ENCODE measurements around the gene AP3D1. TPM values are rescaled to one million over a fixed set of nuclear protein-coding genes. Genes with fewer than 3 reads are reported as not detected.

Gene AP3D1
- total and polyA plus RNA-seq, 9 of the 15 experiments (the other 6 are each of a cell fraction or from before 2014, with no cell fraction given), result 1.2 to 86.1 (median 35.9) TPM

DNA sequence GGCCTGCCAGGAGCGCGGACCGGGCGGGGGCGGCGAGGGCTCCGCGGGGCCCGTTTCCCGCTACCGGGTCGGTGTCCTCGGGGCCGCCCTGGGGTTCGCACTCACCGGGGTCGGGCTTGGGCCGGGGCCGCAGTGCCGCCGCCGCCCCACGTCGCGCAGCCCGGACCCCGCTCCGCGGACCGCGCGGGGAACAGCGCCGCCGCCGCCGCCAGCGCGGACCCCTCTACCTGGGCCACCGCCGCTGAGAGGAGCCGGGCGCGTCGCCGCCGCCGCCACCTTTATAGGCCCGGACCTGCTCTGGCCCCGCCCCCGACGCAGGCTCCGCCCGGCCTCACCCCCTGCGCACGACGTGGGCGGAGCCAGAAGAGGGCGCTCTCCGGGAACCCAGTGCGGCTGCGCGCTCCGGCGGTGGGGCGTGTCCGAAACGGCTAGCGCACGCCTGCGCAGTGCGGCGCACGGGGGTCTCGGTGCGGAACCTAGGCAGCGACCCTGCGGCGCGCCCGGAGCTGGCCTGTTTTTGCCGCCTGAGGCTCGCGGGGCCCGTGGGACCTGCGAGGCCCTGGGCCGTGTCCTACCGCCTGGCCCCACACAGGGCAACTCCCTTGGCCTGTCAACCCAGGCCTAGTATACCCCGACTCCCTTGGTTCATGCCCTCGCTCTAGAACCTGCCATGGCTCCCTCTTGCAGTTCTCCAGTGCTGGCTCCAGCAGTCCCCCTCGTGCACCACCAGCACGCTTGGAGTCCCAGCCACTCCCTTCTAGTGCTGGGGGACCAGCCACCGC, 100.2 kb downstream of the AP3D1 start, which contains the start of gene MKNK2:
Gene MKNK2, minus strand, starts transcription at position 254 of the 782 bp plus-strand sequence. CDS start 393 bp downstream, outside the sequence.
- peak within 1 kb of the TSS; percentile 96 for H2AFZ ChIP-seq (ENCODE audit: low read depth, low read length)
- peak within 1 kb of the TSS; percentile 85 for H3K4me2 ChIP-seq (ENCODE audit: insufficient read depth, low read length)
- peaks cover 31 to 78% of the 10 kb centered on the region in 2 experiments for H3K4me1 ChIP-seq (replicated peaks in 1 of 2; ENCODE audit: control insufficient read depth in 2 of 2, insufficient read depth in 2 of 2, low read length in 2 of 2)
- no peaks in the 10 kb centered on the region for H3K9me3 ChIP-seq (replicated peaks; ENCODE audit: control insufficient read depth, insufficient read depth, low read depth, low read length)
- TSS peak; percentile 85 for BruUV-seq (replicated peaks)
- DNase-seq (ENCODE audit: extremely low read depth in 1 of 4, low spot score in 3 of 4) (peak; percentile 87 to 97 (median 91)), ATAC-seq (peak; percentile 72), FAIRE-seq (peak; percentile 94)
- H3K9ac ChIP-seq (ENCODE audit: insufficient read depth in 1 of 2, low read depth in 2 of 2, low read length in 2 of 2), result peak within 1 kb of the TSS; percentile 87 to 99
- in situ Hi-C loops (cut with MboI), result no loop called here
- H3K27me3 ChIP-seq (ENCODE audit: control insufficient read depth in 2 of 2, insufficient read depth in 2 of 2, low read length in 2 of 2), result no peaks in the 10 kb centered on the region
- H3K4me3 ChIP-seq, result peak within 1 kb of the TSS; percentile 90
- CTCF ChIA-PET (ENCODE audit: low intra/inter-chr PET ratio), result interaction anchor here (0.6 kb wide), 1 partner anchor 9 kb away, joined by 4 read pairs; no protein-coding TSS in a partner anchor
- POLR2A ChIA-PET, result interaction anchor here (0.6 to 2.5 kb wide), 9 partner anchors 9 to 425 kb away, joined by 3 to 18 read pairs (median 4); partner anchors contain the start of gene GADD45B
- H3K79me2 ChIP-seq (ENCODE audit: control insufficient read depth, insufficient read depth, low read length), result peaks cover 51% of the 10 kb centered on the region
- intact Hi-C loops (cut with micrococcal nuclease), result no loop called here
- H3K27ac ChIP-seq (ENCODE audit: extremely low read depth, low read depth, low read length), result peak within 1 kb of the TSS; percentile 90
- H3K9me1 ChIP-seq (ENCODE audit: control insufficient read depth, insufficient read depth, low read length), result peaks cover 7% of the 10 kb centered on the region
- peaks cover 19% of the 10 kb centered on the region for H4K20me1 ChIP-seq (replicated peaks; ENCODE audit: control insufficient read depth, insufficient read depth, low read length)
- WGBS (ENCODE audit: insufficient coverage, low coverage, missing lambda C conversion rate), result 3% methylated on average over 72 of the region's 93 CpGs
- peaks cover 37% of the 10 kb centered on the region; the same call in 2 of the 3 replicates for H3K36me3 ChIP-seq (ENCODE audit: control insufficient read depth, insufficient read depth, low read length)
- TF ChIP-seq TARDBP (IDR thresholded peaks at IDR 0.05) (no peak), FOXA1 (IDR thresholded peaks at IDR 0.05; ENCODE audit: borderline replicate concordance) (no peak), SMAD1 (IDR thresholded peaks at IDR 0.05; ENCODE audit: low read depth, low read length, partially characterized antibody) (peak; percentile 92), FOSL1 (tag; conservative IDR thresholded peaks at IDR 0.05) (no peak; the same call in 1 of the 2 replicates), CBX3 (IDR thresholded peaks at IDR 0.05; ENCODE audit: borderline replicate concordance in 1 of 2, low read length in 2 of 2) (peak in 1 of 2 experiments; percentile 58; a peak in 1 of 3 replicates), RBM25 (IDR thresholded peaks at IDR 0.05; ENCODE audit: low read depth, low read length, severe bottlenecking) (peak; percentile 81), ZNF644 (tag; IDR thresholded peaks at IDR 0.05; ENCODE audit: low read depth) (0 out of 2 replicates have a peak, but pooled peaks have one; percentile 29), ETS2 (tag; IDR thresholded peaks at IDR 0.05; ENCODE audit: borderline replicate concordance, poor library complexity, severe bottlenecking) (no peak), MIER1 (IDR thresholded peaks at IDR 0.05; ENCODE audit: low read depth) (no peak), CHCHD3 (CRISPR knock-in tag; IDR thresholded peaks at IDR 0.05) (no peak), ZNF589 (CRISPR knock-in tag; IDR thresholded peaks at IDR 0.05; ENCODE audit: low read depth) (peak; percentile 56; the same call in 1 of the 2 replicates)
- TF ChIP-seq, protein P1, sequence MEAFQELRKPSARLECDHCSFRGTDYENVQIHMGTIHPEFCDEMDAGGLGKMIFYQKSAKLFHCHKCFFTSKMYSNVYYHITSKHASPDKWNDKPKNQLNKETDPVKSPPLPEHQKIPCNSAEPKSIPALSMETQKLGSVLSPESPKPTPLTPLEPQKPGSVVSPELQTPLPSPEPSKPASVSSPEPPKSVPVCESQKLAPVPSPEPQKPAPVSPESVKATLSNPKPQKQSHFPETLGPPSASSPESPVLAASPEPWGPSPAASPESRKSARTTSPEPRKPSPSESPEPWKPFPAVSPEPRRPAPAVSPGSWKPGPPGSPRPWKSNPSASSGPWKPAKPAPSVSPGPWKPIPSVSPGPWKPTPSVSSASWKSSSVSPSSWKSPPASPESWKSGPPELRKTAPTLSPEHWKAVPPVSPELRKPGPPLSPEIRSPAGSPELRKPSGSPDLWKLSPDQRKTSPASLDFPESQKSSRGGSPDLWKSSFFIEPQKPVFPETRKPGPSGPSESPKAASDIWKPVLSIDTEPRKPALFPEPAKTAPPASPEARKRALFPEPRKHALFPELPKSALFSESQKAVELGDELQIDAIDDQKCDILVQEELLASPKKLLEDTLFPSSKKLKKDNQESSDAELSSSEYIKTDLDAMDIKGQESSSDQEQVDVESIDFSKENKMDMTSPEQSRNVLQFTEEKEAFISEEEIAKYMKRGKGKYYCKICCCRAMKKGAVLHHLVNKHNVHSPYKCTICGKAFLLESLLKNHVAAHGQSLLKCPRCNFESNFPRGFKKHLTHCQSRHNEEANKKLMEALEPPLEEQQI (IDR thresholded peaks at IDR 0.05), result no peak
- TF ChIP-seq, protein P2, sequence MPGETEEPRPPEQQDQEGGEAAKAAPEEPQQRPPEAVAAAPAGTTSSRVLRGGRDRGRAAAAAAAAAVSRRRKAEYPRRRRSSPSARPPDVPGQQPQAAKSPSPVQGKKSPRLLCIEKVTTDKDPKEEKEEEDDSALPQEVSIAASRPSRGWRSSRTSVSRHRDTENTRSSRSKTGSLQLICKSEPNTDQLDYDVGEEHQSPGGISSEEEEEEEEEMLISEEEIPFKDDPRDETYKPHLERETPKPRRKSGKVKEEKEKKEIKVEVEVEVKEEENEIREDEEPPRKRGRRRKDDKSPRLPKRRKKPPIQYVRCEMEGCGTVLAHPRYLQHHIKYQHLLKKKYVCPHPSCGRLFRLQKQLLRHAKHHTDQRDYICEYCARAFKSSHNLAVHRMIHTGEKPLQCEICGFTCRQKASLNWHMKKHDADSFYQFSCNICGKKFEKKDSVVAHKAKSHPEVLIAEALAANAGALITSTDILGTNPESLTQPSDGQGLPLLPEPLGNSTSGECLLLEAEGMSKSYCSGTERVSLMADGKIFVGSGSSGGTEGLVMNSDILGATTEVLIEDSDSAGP (CRISPR knock-in tag; IDR thresholded peaks at IDR 0.05), result peak; percentile 60; the same call in 1 of the 2 replicates
- TF ChIP-seq, protein P3, sequence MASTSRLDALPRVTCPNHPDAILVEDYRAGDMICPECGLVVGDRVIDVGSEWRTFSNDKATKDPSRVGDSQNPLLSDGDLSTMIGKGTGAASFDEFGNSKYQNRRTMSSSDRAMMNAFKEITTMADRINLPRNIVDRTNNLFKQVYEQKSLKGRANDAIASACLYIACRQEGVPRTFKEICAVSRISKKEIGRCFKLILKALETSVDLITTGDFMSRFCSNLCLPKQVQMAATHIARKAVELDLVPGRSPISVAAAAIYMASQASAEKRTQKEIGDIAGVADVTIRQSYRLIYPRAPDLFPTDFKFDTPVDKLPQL (IDR thresholded peaks at IDR 0.05; ENCODE audit: extremely low read depth, insufficient read length), result peak; percentile 89
- TF ChIP-seq, protein P4, sequence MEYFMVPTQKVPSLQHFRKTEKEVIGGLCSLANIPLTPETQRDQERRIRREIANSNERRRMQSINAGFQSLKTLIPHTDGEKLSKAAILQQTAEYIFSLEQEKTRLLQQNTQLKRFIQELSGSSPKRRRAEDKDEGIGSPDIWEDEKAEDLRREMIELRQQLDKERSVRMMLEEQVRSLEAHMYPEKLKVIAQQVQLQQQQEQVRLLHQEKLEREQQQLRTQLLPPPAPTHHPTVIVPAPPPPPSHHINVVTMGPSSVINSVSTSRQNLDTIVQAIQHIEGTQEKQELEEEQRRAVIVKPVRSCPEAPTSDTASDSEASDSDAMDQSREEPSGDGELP (CRISPR knock-in tag; IDR thresholded peaks at IDR 0.05; ENCODE audit: borderline replicate concordance), result peak; percentile 42
